PC-9 (cell line): Measurements from ENCODE around the gene PLAAT4. TPM values are rescaled to one million over a fixed set of nuclear protein-coding genes. Genes with fewer than 3 reads are reported as not detected.
"Not testable (repeated sequence)": the region's sequence is repeated elsewhere in the genome, so short reads cannot be mapped to it uniquely, and the experiment has no call there.

ENCODE experiments used
- BruUV-seq: library from RNA; stranded (reverse); fragments of 400-500 nt; replicated peaks from 2 replicates; lab custom pipeline; 2021; lab: Mats Ljungman, UMichigan
- CTCF ChIA-PET: fragments of 300-600 bp; sonication (Branson Sonifier 250); formaldehyde crosslinking; loops from one replicate; lab custom pipeline; 2022; ENCODE audit warnings: antibody characterized with exemption; lab: Charles Lee
- POLR2A ChIA-PET: fragments of 300-600 bp; sonication (Branson Sonifier 250); formaldehyde crosslinking; loops from one replicate; lab custom pipeline; 2022; ENCODE audit warnings: antibody characterized with exemption; ENCODE audit not compliant: unreplicated experiment; lab: Charles Lee
- DNase-seq, 2 experiments: peaks; one replicate each; pipeline versions ENCODE4 v3.0.0 to v3.0.0-alpha.2; 2015 to 2022; ENCODE audit warnings: mixed read lengths in 1 of 2
- H2AFZ ChIP-seq: fragments of 200-600 bp; sonication (generic); 2 replicates; pipeline ENCODE4 v1.8.1; 2017; ENCODE audit warnings: antibody characterized with exemption
- H3F3A ChIP-seq: fragments of 200-600 bp; sonication (generic); 2 replicates; pipeline ENCODE4 v1.8.1; 2017; ENCODE audit warnings: antibody characterized with exemption, mild to moderate bottlenecking, low read depth; ENCODE audit not compliant: insufficient read depth
- H3K27ac ChIP-seq: fragments of 200-600 bp; sonication (generic); 2 replicates; pipeline ENCODE4 v1.6.1; 2016; ENCODE audit warnings: mixed run types
- H3K27me3 ChIP-seq: fragments of 200-600 bp; sonication (generic); 2 replicates; pipeline ENCODE4 v1.6.1; 2016; ENCODE audit warnings: low read depth, mixed run types; ENCODE audit not compliant: insufficient read depth
- H3K36me3 ChIP-seq: fragments of 200-600 bp; sonication (generic); 2 replicates; pipeline ENCODE4 v1.6.1; 2016; ENCODE audit warnings: low read depth, mixed run types
- H3K4me1 ChIP-seq: fragments of 200-600 bp; sonication (generic); replicated peaks from 2 replicates; pipeline ENCODE4 v1.6.1; 2016; ENCODE audit warnings: mixed run types; ENCODE audit not compliant: insufficient read depth
- H3K4me2 ChIP-seq: fragments of 200-600 bp; sonication (generic); 2 replicates; pipeline ENCODE4 v1.6.1; 2017; ENCODE audit warnings: mixed run types
- H3K4me3 ChIP-seq: fragments of 200-600 bp; sonication (generic); 2 replicates; pipeline ENCODE4 v1.6.1; 2016; ENCODE audit warnings: mixed run types
- H3K79me2 ChIP-seq: fragments of 200-600 bp; sonication (generic); 2 replicates; pipeline ENCODE4 v1.6.1; 2017; ENCODE audit warnings: low read depth, mixed run types
- H3K9me2 ChIP-seq: fragments of 200-600 bp; sonication (generic); 2 replicates; pipeline ENCODE4 v1.8.1; 2017; ENCODE audit warnings: mild to moderate bottlenecking; ENCODE audit not compliant: insufficient read depth
- H3K9me3 ChIP-seq: fragments of 200-600 bp; sonication (generic); 2 replicates; pipeline ENCODE4 v1.8.1; 2016; ENCODE audit warnings: low read depth; ENCODE audit not compliant: insufficient read depth
- H4K20me1 ChIP-seq: fragments of 200-600 bp; sonication (generic); 2 replicates; pipeline ENCODE4 v1.8.1; 2017; ENCODE audit not compliant: insufficient read depth
- EZH2 ChIP-seq: fragments of 200-600 bp; sonication (generic); IDR thresholded peaks from 2 replicates; pipeline ENCODE4 v1.8.0; 2017; ENCODE audit warnings: antibody characterized with exemption, low read depth
- intact Hi-C: fragments of 100-400 bp; cut with micrococcal nuclease; formaldehyde crosslinking; loops from one replicate; pipeline ENCODE4 v1.10.0; 2022; ENCODE audit not compliant: unreplicated experiment
- total RNA-seq: library from RNA; stranded (reverse); gene quantifications from 2 replicates; pipeline ENCODE4 v1.2.3, GENCODE V29; 2021
- TF ChIP-seq, protein P1 (sequence below): fragments of 200-600 bp; sonication (generic); conservative IDR thresholded peaks from 2 replicates; pipeline ENCODE4 v1.6.1; 2017; ENCODE audit warnings: mixed run types, antibody characterized with exemption, mild to moderate bottlenecking, moderate library complexity

PLAAT4 gene
- total RNA-seq, 1 experiment from 2014 or later = 64.6 TPM

DNA sequence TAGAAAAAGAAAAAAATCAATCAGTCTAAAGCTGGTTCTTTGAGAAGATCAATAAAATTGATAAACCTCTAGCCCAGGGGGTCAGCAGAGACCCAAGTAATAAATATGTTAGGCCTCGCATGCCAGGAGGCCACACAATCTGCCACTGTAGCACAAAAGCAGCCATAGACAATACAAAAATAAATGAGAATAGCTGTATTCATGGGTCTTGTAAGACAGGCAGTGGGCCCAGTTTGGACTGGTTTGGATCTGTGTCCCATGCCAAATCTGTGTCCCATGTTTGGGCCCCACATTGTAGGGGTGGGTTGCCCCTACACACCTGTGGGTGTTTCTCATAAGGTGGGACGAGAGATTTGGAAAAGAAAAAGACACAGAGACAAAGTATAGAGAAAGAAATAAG, 6.6 kb upstream of the PLAAT4 start:
- peaks cover 36% of the 10 kb centered on the region for H3K4me1 ChIP-seq
- intact Hi-C loops = loop anchor here (2.0 kb wide), 2 partner anchors 51 to 81 kb away; no protein-coding TSS in a partner anchor
- CTCF ChIA-PET = no interaction called here
- no peak overlapping the region for H3K4me3 ChIP-seq
- H3F3A ChIP-seq = peaks cover 5% of the 10 kb centered on the region
- H3K36me3 ChIP-seq = no peaks in the 10 kb centered on the region
- DNase-seq = no peak
- no peaks in the 10 kb centered on the region for H3K9me3 ChIP-seq
- H2AFZ ChIP-seq = no peak overlapping the region
- TF ChIP-seq, protein P1, sequence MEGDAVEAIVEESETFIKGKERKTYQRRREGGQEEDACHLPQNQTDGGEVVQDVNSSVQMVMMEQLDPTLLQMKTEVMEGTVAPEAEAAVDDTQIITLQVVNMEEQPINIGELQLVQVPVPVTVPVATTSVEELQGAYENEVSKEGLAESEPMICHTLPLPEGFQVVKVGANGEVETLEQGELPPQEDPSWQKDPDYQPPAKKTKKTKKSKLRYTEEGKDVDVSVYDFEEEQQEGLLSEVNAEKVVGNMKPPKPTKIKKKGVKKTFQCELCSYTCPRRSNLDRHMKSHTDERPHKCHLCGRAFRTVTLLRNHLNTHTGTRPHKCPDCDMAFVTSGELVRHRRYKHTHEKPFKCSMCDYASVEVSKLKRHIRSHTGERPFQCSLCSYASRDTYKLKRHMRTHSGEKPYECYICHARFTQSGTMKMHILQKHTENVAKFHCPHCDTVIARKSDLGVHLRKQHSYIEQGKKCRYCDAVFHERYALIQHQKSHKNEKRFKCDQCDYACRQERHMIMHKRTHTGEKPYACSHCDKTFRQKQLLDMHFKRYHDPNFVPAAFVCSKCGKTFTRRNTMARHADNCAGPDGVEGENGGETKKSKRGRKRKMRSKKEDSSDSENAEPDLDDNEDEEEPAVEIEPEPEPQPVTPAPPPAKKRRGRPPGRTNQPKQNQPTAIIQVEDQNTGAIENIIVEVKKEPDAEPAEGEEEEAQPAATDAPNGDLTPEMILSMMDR = no peak
- TF ChIP-seq EZH2 = no peak
- no peak overlapping the region for H3K4me2 ChIP-seq
- no peaks in the 10 kb centered on the region for H3K79me2 ChIP-seq
- no peak overlapping the region for H3K27ac ChIP-seq
- no TSS peak for BruUV-seq
- no peaks in the 10 kb centered on the region for H4K20me1 ChIP-seq
- H3K27me3 ChIP-seq = no peaks in the 10 kb centered on the region
- no peaks in the 10 kb centered on the region for H3K9me2 ChIP-seq
- POLR2A ChIA-PET = interaction anchor here (0.6 kb wide), 1 partner anchor 139 kb away, joined by 3 read pairs; no protein-coding TSS in a partner anchor

DNA sequence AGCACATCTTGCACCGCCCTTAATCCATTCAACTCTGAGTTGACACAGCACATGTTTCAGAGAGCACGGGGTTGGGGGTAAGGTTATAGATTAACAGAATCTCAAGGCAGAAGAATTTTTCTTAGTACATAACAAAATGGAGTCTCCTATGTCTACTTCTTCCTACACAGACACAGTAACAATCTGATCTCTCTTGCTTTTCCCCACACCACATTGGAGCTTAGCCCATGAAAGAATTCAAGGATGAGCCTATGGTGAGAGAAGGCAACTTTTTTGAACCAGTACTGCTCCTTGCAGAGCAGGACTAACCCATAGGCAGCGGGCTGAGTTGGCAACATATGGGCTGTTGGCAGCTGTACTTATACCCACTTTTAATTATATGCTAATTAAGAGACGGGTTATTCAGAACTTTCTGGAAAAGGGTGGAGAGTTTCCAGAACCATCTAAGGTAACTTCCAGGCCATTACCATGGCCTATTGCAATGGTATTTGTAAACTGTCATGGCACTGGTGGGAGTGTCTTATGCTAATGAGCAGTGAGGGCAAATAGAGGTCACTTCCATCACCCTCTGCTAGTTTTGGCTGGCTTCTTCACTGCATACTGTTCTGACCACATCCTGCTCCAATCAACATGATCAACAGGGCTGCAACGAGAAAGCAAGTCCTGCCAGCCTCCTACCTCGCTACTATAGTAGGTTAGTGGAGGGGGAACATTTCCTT, 5.4 kb upstream of the PLAAT4 start:
- H3K9me3 ChIP-seq, H3K4me3 ChIP-seq, H3K36me3 ChIP-seq, H3K79me2 ChIP-seq, CTCF ChIA-PET, H3F3A ChIP-seq, H3K9me2 ChIP-seq, H4K20me1 ChIP-seq, H2AFZ ChIP-seq, H3K27me3 ChIP-seq: not testable (repeated sequence)
- Histone ChIP-seq H3K27ac (peak overlapping the region; percentile 40; the same call in 1 of the 2 replicates), H3K4me1 (peaks cover 36% of the 10 kb centered on the region), H3K4me2 (peak overlapping the region; percentile 45)
- DNase-seq = peak; percentile 74 to 91
- intact Hi-C loops = loop anchor here (1.0 to 2.0 kb wide), 3 partner anchors 36 to 80 kb away; no protein-coding TSS in a partner anchor
- POLR2A ChIA-PET = interaction anchor here (0.9 kb wide), 1 partner anchor 36 kb away, joined by 3 read pairs; no protein-coding TSS in a partner anchor
- BruUV-seq = TSS peak; percentile 98

DNA sequence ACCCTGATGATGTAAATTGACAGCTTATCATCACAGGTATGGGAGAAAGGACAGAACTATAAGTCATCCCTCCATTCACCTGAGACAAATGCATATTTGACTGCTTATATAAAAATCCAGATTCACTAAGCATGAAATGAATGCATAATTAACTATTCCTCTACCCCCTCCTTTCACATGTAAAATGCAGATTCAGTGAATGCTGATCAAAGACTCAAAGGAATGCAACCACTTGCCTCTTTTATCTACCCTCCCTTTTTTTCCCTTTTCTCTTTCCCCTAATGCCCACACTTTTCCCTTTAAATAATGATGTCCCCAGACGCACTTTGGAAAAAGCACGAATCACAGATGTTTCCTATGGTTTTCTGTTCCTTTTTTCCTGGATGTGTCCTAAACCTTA, 4.5 kb upstream of the PLAAT4 start:
- no peaks in the 10 kb centered on the region for H3K9me2 ChIP-seq
- no peaks in the 10 kb centered on the region for H3K36me3 ChIP-seq
- TF ChIP-seq, protein P1 = no peak
- TF ChIP-seq EZH2 = no peak
- CTCF ChIA-PET = interaction anchor here (0.6 to 1.2 kb wide), 4 partner anchors 9 to 52 kb away, joined by 3 to 5 read pairs (median 4); no protein-coding TSS in a partner anchor
- peak overlapping the region; percentile 40 for H3K27ac ChIP-seq
- intact Hi-C loops = no loop called here
- no TSS peak for BruUV-seq
- no peaks in the 10 kb centered on the region for H3K27me3 ChIP-seq
- H3F3A ChIP-seq = peaks cover 5% of the 10 kb centered on the region
- no peaks in the 10 kb centered on the region for H4K20me1 ChIP-seq
- H3K79me2 ChIP-seq = no peaks in the 10 kb centered on the region
- DNase-seq = no peak
- no peaks in the 10 kb centered on the region for H3K9me3 ChIP-seq
- H3K4me3 ChIP-seq = no peak overlapping the region
- peak overlapping the region; percentile 45 for H3K4me2 ChIP-seq
- H2AFZ ChIP-seq = no peak overlapping the region
- peaks cover 40% of the 10 kb centered on the region for H3K4me1 ChIP-seq
- POLR2A ChIA-PET = interaction anchor here (0.9 kb wide), 1 partner anchor 35 kb away, joined by 3 read pairs; no protein-coding TSS in a partner anchor
